Activated CD4-positive, alpha-beta memory T cell treated with anti-CD3 and anti-CD28 coated beads for 36 hours (primary cell): Measurements from ENCODE around the gene IKBKE. TPM values are rescaled to one million over a fixed set of nuclear protein-coding genes. Genes with fewer than 3 reads are reported as not detected.

ENCODE experiments used
- CTCF ChIA-PET: fragments of 350-600 bp; sonication (Branson Sonifier 250); formaldehyde crosslinking; loops from one replicate; lab custom pipeline; 2021; ENCODE audit warnings: antibody characterized with exemption, inconsistent platforms; lab: Charles Lee
- POLR2A ChIA-PET: fragments of 350-600 bp; sonication (Branson Sonifier 250); formaldehyde crosslinking; loops from one replicate; lab custom pipeline; 2021; ENCODE audit warnings: antibody characterized with exemption; lab: Charles Lee
- DNase-seq: peaks from one replicate; pipeline ENCODE4 v3.0.0-alpha.2; 2020
- H3K27ac Mint-ChIP-seq: one replicate; pipeline ENCODE4 v1.8.0; 2021; ENCODE audit warnings: mixed read lengths
- H3K27me3 Mint-ChIP-seq: one replicate; pipeline ENCODE4 v1.8.0; 2021; ENCODE audit warnings: mixed read lengths
- H3K36me3 Mint-ChIP-seq: one replicate; pipeline ENCODE4 v1.8.0; 2021; ENCODE audit warnings: mixed read lengths
- H3K4me1 Mint-ChIP-seq: one replicate; pipeline ENCODE4 v1.8.0; 2021; ENCODE audit warnings: low read depth, mixed read lengths
- H3K4me3 Mint-ChIP-seq: one replicate; pipeline ENCODE4 v1.8.0; 2021; ENCODE audit warnings: mild to moderate bottlenecking, mixed read lengths
- H3K9me3 Mint-ChIP-seq: one replicate; pipeline ENCODE4 v1.8.0; 2021; ENCODE audit warnings: mixed read lengths
- intact Hi-C: fragments of 100-400 bp; cut with micrococcal nuclease; formaldehyde crosslinking; loops from one replicate; pipeline ENCODE4 v1.15.1; 2023
- total RNA-seq, 2 experiments: library from RNA; stranded (reverse); gene quantifications; one replicate each; pipeline ENCODE4 v1.2.3, GENCODE V29; 2021

Gene IKBKE
- total RNA-seq, 2 experiments from 2014 or later, result 18.4 to 19.4 TPM

GRCh38 chr1:206466840-206467649 lies 3.2 kb upstream of the IKBKE start:
- H3K4me3 Mint-ChIP-seq, result no peak overlapping the region
- H3K4me1 Mint-ChIP-seq, result peaks cover 85% of the 10 kb centered on the region
- peak; percentile 50 for DNase-seq
- H3K9me3 Mint-ChIP-seq, result no peaks in the 10 kb centered on the region
- CTCF ChIA-PET, result interaction anchor here (0.9 to 3.7 kb wide), 2 partner anchors 10 to 12 kb away, joined by 4 to 44 read pairs; no protein-coding TSS in a partner anchor
- POLR2A ChIA-PET, result no interaction called here
- H3K27ac Mint-ChIP-seq, result peak overlapping the region; percentile 30
- H3K36me3 Mint-ChIP-seq, result no peaks in the 10 kb centered on the region
- intact Hi-C loops, result no loop called here
- H3K27me3 Mint-ChIP-seq, result no peaks in the 10 kb centered on the region

- no peaks in the 10 kb centered on the region for H3K9me3 Mint-ChIP-seq
- CTCF ChIA-PET, result interaction anchor here (3.7 kb wide), 1 partner anchor 11 kb away, joined by 44 read pairs; no protein-coding TSS in a partner anchor
- no peaks in the 10 kb centered on the region for H3K27me3 Mint-ChIP-seq
- no peak overlapping the region for H3K4me3 Mint-ChIP-seq
- POLR2A ChIA-PET, result no interaction called here
- H3K27ac Mint-ChIP-seq, result peak overlapping the region; percentile 39
- no peaks in the 10 kb centered on the region for H3K36me3 Mint-ChIP-seq
- intact Hi-C loops, result no loop called here
- peak; percentile 31 for DNase-seq
- peaks cover 90% of the 10 kb centered on the region for H3K4me1 Mint-ChIP-seq
These were observed 2.4 kb upstream of the IKBKE start for GRCh38 chr1:206467915-206468314.

GRCh38 chr1:206468571-206468970 lies 1.7 kb upstream of the IKBKE start:
- H3K4me3 Mint-ChIP-seq, result no peak overlapping the region
- no peaks in the 10 kb centered on the region for H3K27me3 Mint-ChIP-seq
- H3K27ac Mint-ChIP-seq, result no peak overlapping the region
- H3K4me1 Mint-ChIP-seq, result peaks cover 89% of the 10 kb centered on the region
- no peak for DNase-seq
- no peaks in the 10 kb centered on the region for H3K9me3 Mint-ChIP-seq
- intact Hi-C loops, result no loop called here
- ChIA-PET POLR2A (no interaction called here), CTCF (interaction anchor here (3.1 to 6.0 kb wide), 2 partner anchors 9 to 12 kb away, joined by 47 to 70 read pairs; no protein-coding TSS in a partner anchor)
- H3K36me3 Mint-ChIP-seq, result peaks cover 3% of the 10 kb centered on the region

GRCh38 chr1:206469411-206469932 lies 804 bp upstream of the IKBKE start:
- Mint-ChIP-seq H3K4me3 (peak overlapping the region; percentile 85), H3K27me3 (no peaks in the 10 kb centered on the region), H3K36me3 (peaks cover 9% of the 10 kb centered on the region), H3K4me1 (peaks cover 87% of the 10 kb centered on the region), H3K27ac (peak overlapping the region; percentile 90), H3K9me3 (no peaks in the 10 kb centered on the region)
- intact Hi-C loops, result no loop called here
- DNase-seq, result peak; percentile 61
- POLR2A ChIA-PET, result interaction anchor here (0.9 to 2.4 kb wide), 9 partner anchors 12 to 165 kb away, joined by 3 to 9 read pairs (median 3); partner anchors contain the start of genes EIF2D and RASSF5
- CTCF ChIA-PET, result interaction anchor here (0.7 to 6.0 kb wide), 15 partner anchors 10 to 758 kb away, joined by 3 to 70 read pairs (median 5); partner anchors contain the start of gene EIF2D

- Mint-ChIP-seq H3K4me1 (peaks cover 87% of the 10 kb centered on the region), H3K27me3 (no peaks in the 10 kb centered on the region), H3K27ac (peak overlapping the region; percentile 90), H3K9me3 (no peaks in the 10 kb centered on the region), H3K4me3 (peak overlapping the region; percentile 85), H3K36me3 (peaks cover 20% of the 10 kb centered on the region)
- CTCF ChIA-PET, result interaction anchor here (1.0 to 6.0 kb wide), 17 partner anchors 9 to 442 kb away, joined by 3 to 70 read pairs (median 5); partner anchors contain the start of genes EIF2D and RASSF5
- POLR2A ChIA-PET, result interaction anchor here (0.6 to 2.4 kb wide), 9 partner anchors 8 to 164 kb away, joined by 3 to 9 read pairs (median 3); partner anchors contain the start of genes EIF2D and RASSF5
- intact Hi-C loops, result loop anchor here (1.0 to 10.0 kb wide), 5 partner anchors 9 to 454 kb away; partner anchors contain the start of genes FCMR and RASSF5
- peak; percentile 78 for DNase-seq
These were observed 577 bp downstream of the IKBKE start for GRCh38 chr1:206470692-206471414.

DNA sequence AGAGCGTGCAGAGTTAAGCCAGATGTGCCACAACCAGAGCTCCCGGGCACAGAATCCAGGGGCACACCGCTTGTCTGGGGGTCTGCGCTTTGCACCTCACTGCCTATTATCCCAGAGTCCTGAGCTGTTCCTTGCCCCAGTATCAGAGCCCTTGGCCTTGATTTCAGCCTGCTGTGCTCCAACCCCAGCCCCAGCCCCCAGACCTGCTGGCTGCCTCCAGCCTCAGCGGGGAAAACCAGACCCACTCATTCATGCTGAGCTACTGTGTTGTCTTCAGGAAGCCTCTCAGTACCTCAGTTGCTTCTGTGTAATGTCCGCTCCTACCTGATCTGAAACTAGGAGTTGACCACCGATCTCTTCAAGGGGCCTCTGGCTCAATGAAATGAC lies 1.1 kb downstream of the IKBKE start:
- ChIA-PET POLR2A (interaction anchor here (0.6 to 2.4 kb wide), 5 partner anchors 8 to 88 kb away, joined by 3 to 9 read pairs (median 4); partner anchors contain the start of gene RASSF5), CTCF (interaction anchor here (1.1 to 6.0 kb wide), 12 partner anchors 9 to 193 kb away, joined by 3 to 70 read pairs (median 10); partner anchors contain the start of gene RASSF5)
- intact Hi-C loops, result loop anchor here (1.0 to 10.0 kb wide), 5 partner anchors 9 to 453 kb away; partner anchors contain the start of genes FCMR and RASSF5
- H3K9me3 Mint-ChIP-seq, result no peaks in the 10 kb centered on the region
- no peaks in the 10 kb centered on the region for H3K27me3 Mint-ChIP-seq
- peaks cover 25% of the 10 kb centered on the region for H3K36me3 Mint-ChIP-seq
- H3K4me1 Mint-ChIP-seq, result peaks cover 85% of the 10 kb centered on the region
- peak overlapping the region; percentile 90 for H3K27ac Mint-ChIP-seq
- peak overlapping the region; percentile 85 for H3K4me3 Mint-ChIP-seq
- DNase-seq, result peak; percentile 64

DNA sequence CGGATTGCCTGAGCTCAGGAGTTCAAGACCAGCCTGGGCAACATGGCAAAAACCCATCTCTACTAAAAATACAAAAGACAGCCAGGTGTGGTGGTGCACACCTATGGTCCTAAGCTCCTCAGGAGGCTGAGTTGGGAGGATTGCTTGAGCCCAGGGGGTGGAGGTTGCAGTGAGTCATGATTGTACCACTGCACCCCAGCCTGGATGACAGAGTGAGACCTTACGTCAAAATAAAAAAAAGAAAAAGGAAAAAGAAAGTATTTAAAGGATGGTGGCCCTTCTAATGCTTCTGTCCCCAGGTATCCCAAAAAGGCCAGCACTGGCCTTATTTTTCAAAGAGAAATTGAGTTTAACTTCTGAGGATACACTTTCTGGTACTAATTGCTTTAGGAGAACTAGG lies 1.7 kb downstream of the IKBKE start:
- Mint-ChIP-seq H3K27ac (peak overlapping the region; percentile 90), H3K4me1 (peaks cover 78% of the 10 kb centered on the region), H3K4me3 (peak overlapping the region; percentile 85), H3K27me3 (no peaks in the 10 kb centered on the region), H3K36me3 (peaks cover 28% of the 10 kb centered on the region), H3K9me3 (no peaks in the 10 kb centered on the region)
- ChIA-PET POLR2A (interaction anchor here (1.6 to 2.4 kb wide), 4 partner anchors 10 to 88 kb away, joined by 3 to 9 read pairs (median 5); no protein-coding TSS in a partner anchor), CTCF (interaction anchor here (1.1 to 6.0 kb wide), 5 partner anchors 12 to 192 kb away, joined by 3 to 70 read pairs (median 16); no protein-coding TSS in a partner anchor)
- intact Hi-C loops, result loop anchor here (5.0 to 10.0 kb wide), 3 partner anchors 105 to 453 kb away; partner anchors contain the start of gene FCMR
- peak; percentile 65 for DNase-seq

DNA sequence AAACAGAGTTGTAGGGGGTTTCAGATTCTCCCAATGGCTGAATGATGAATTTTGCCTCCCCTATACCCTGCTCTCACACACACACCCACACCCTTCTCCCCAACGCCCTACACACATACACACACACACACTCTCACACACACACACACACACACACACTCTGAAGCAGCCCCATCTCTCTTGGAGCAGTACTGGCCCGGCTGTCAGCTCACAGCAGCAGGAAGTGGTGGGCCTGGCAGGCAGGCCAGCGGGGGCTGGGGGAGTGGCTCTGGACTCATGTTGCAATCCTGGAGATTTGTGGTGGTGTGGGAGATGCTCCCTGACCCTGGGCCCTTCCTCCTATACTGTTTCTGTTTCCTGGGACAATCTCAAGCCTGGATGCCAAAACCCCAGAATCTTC lies 2.2 kb downstream of the IKBKE start:
- H3K4me1 Mint-ChIP-seq, result peaks cover 74% of the 10 kb centered on the region
- POLR2A ChIA-PET, result interaction anchor here (1.6 kb wide), 1 partner anchor 27 kb away, joined by 3 read pairs; no protein-coding TSS in a partner anchor
- peak overlapping the region; percentile 90 for H3K27ac Mint-ChIP-seq
- no peaks in the 10 kb centered on the region for H3K9me3 Mint-ChIP-seq
- peak overlapping the region; percentile 85 for H3K4me3 Mint-ChIP-seq
- no peaks in the 10 kb centered on the region for H3K27me3 Mint-ChIP-seq
- CTCF ChIA-PET, result interaction anchor here (1.1 to 6.0 kb wide), 5 partner anchors 13 to 191 kb away, joined by 3 to 70 read pairs (median 16); no protein-coding TSS in a partner anchor
- intact Hi-C loops, result loop anchor here (5.0 to 10.0 kb wide), 3 partner anchors 105 to 452 kb away; partner anchors contain the start of gene FCMR
- peaks cover 31% of the 10 kb centered on the region for H3K36me3 Mint-ChIP-seq
- DNase-seq, result peak; percentile 58

DNA sequence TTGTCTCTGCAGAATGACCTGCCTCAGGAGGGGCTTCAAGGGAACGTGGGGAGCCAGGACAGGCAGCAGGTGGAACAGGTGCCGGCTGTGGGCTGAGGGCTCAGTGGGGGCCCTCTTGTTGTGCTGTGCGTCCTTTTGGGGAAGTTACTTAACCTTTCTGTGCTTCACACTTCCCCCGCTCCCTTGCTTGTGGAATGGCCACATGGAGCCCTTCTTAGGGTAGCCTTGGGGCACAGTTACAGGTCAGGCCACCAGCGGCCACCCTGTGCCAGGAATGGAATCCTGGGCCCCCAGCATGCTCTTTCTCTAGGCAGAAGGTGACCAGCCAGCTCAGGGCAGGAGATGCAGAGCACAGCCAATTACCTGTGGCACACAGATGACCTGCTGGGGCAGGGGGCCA lies 2.6 kb downstream of the IKBKE start:
- Mint-ChIP-seq H3K27ac (peak overlapping the region; percentile 90), H3K4me3 (no peak overlapping the region), H3K9me3 (no peaks in the 10 kb centered on the region), H3K27me3 (no peaks in the 10 kb centered on the region), H3K4me1 (peaks cover 70% of the 10 kb centered on the region), H3K36me3 (peaks cover 31% of the 10 kb centered on the region)
- intact Hi-C loops, result loop anchor here (5.0 to 10.0 kb wide), 3 partner anchors 104 to 452 kb away; partner anchors contain the start of gene FCMR
- CTCF ChIA-PET, result interaction anchor here (6.0 kb wide), 1 partner anchor 13 kb away, joined by 70 read pairs; no protein-coding TSS in a partner anchor
- POLR2A ChIA-PET, result interaction anchor here (1.6 kb wide), 1 partner anchor 27 kb away, joined by 3 read pairs; no protein-coding TSS in a partner anchor
- DNase-seq, result no peak

GRCh38 chr1:206476058-206476457 lies 5.8 kb downstream of the IKBKE start:
- peaks cover 38% of the 10 kb centered on the region for H3K36me3 Mint-ChIP-seq
- H3K27me3 Mint-ChIP-seq, result no peaks in the 10 kb centered on the region
- H3K4me1 Mint-ChIP-seq, result peaks cover 62% of the 10 kb centered on the region
- no peaks in the 10 kb centered on the region for H3K9me3 Mint-ChIP-seq
- no peak overlapping the region for H3K4me3 Mint-ChIP-seq
- intact Hi-C loops, result loop anchor here (10.0 kb wide), 1 partner anchor 449 kb away; the partner anchor contains the start of gene FCMR
- H3K27ac Mint-ChIP-seq, result peak overlapping the region; percentile 34
- no peak for DNase-seq
- POLR2A ChIA-PET, result no interaction called here
- CTCF ChIA-PET, result interaction anchor here (0.9 to 6.4 kb wide), 3 partner anchors 14 to 187 kb away, joined by 3 to 77 read pairs (median 4); no protein-coding TSS in a partner anchor
